ENCODE measurements around the gene ATP8B3.

ATP8B3 gene

DNA sequence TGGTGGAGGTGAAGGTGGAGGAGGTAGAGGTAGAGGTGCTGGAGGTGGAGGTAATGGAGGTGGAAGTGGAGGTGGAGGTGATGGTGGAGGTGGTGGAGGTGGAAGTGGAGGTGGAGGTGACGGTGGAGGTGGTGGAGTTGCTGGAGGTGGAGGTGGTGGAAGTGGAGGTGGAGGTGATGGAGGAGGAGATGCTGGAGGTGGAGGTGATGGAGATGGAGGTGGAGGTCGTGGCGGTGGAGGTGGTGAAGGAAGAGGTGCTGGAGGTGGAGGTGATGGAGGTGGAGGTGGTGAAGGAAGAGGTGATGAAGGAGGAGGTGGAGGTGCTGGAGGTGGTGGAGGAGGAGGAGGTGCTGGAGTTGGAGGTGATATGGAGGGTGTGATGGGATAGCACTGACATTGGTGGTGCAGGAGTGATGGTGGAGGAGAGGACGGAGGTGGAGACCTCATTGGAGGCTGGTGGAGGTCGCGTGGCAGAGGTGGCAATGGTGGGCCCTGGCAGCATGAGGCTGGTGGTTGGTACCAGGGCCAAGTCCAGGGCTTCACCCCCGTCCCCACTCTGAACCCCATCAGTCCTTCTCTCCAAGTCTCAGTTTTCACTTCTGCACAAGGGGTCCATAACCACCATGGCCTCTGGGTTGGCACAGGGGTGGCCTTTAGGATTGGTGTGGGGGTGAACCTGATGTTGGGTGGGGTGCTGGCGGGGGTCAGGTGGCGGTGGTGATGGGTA, 43.0 kb downstream of the ATP8B3 start (continued):
- TF ChIP-seq, protein P1, sequence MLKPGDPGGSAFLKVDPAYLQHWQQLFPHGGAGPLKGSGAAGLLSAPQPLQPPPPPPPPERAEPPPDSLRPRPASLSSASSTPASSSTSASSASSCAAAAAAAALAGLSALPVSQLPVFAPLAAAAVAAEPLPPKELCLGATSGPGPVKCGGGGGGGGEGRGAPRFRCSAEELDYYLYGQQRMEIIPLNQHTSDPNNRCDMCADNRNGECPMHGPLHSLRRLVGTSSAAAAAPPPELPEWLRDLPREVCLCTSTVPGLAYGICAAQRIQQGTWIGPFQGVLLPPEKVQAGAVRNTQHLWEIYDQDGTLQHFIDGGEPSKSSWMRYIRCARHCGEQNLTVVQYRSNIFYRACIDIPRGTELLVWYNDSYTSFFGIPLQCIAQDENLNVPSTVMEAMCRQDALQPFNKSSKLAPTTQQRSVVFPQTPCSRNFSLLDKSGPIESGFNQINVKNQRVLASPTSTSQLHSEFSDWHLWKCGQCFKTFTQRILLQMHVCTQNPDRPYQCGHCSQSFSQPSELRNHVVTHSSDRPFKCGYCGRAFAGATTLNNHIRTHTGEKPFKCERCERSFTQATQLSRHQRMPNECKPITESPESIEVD (tag by site-specific recombination; IDR thresholded peaks at IDR 0.05): no peak
- TF ChIP-seq ZNF266 (tag by site-specific recombination; IDR thresholded peaks at IDR 0.05; ENCODE audit: low read depth) (0 out of 2 replicates have a peak, but pooled peaks have one; percentile 21), ZEB2 (tag by site-specific recombination; IDR thresholded peaks at IDR 0.05) (peak; percentile 50), ZNF600 (tag by site-specific recombination; IDR thresholded peaks at IDR 0.05) (peak; percentile 60), ZNF248 (tag by site-specific recombination; IDR thresholded peaks at IDR 0.05) (peak; percentile 52; the same call in 1 of the 2 replicates), ELK4 (IDR thresholded peaks at IDR 0.05; ENCODE audit: borderline replicate concordance, low read depth, low read length) (no peak), ZNF148 (tag by site-specific recombination; IDR thresholded peaks at IDR 0.05; ENCODE audit: borderline replicate concordance) (peak; percentile 71), REPIN1 (tag by site-specific recombination; IDR thresholded peaks at IDR 0.05; ENCODE audit: low read depth) (no peak), ZNF133 (tag by site-specific recombination; IDR thresholded peaks at IDR 0.05) (no peak), EGR2 (tag by site-specific recombination; IDR thresholded peaks at IDR 0.05; ENCODE audit: low read depth) (peak; percentile 97), ZNF785 (tag by site-specific recombination; IDR thresholded peaks at IDR 0.05) (0 out of 2 replicates have a peak, but pooled peaks have one; percentile 25)
- TF ChIP-seq, protein P2, sequence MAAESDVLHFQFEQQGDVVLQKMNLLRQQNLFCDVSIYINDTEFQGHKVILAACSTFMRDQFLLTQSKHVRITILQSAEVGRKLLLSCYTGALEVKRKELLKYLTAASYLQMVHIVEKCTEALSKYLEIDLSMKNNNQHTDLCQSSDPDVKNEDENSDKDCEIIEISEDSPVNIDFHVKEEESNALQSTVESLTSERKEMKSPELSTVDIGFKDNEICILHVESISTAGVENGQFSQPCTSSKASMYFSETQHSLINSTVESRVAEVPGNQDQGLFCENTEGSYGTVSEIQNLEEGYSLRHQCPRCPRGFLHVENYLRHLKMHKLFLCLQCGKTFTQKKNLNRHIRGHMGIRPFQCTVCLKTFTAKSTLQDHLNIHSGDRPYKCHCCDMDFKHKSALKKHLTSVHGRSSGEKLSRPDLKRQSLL (tag by site-specific recombination; IDR thresholded peaks at IDR 0.05): peak; percentile 97; the same call in 1 of the 2 replicates

DNA sequence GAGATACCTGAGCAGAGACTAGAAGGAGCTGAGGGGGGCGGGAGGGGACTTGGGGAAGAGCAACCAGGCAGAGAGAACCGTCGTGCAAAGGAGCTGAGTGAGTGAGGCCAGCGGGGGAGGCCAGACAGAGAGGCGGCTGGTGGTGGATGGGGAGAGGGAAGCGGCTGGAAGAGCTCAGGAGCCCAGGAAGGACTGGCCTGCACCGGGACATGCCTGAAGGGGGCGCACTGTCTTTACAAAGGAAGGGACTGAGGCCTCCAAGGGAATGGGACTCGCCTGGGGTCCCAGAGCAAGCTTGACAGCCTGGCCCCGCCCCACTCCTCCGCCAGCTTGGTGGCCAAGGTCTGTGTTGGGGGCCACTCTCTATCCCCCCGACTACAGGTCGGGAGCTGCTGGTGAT, 43.8 kb downstream of the ATP8B3 start:
- Histone ChIP-seq H3K36me3 (ENCODE audit: control insufficient read depth in 2 of 2, insufficient read depth in 1 of 2, low read length in 2 of 2) (no peaks in the 10 kb centered on the region), H3K27ac (ENCODE audit: extremely low read depth, low read depth, low read length) (no peak overlapping the region), H3K4me3 (ENCODE audit: low read depth, low read length) (no peak overlapping the region), H3K4me1 (ENCODE audit: control insufficient read depth, insufficient read depth, low read length) (no peaks in the 10 kb centered on the region), H3K9me3 (ENCODE audit: control insufficient read depth, insufficient read depth, low read depth, low read length) (no peaks in the 10 kb centered on the region)
- ChIA-PET POLR2A (no interaction called here), CTCF (interaction anchor here (0.9 to 6.3 kb wide), 9 partner anchors 9 to 162 kb away, joined by 3 to 68 read pairs (median 6); no protein-coding TSS in a partner anchor)
- TF ChIP-seq ZNF654 (tag by site-specific recombination; IDR thresholded peaks at IDR 0.05; ENCODE audit: low read depth) (no peak), ZNF114 (tag by site-specific recombination; IDR thresholded peaks at IDR 0.05) (no peak), ZNF341 (tag by site-specific recombination; IDR thresholded peaks at IDR 0.05; ENCODE audit: low read depth) (peak; percentile 95), ZNF707 (tag by site-specific recombination; IDR thresholded peaks at IDR 0.05) (no peak), IKZF3 (tag by site-specific recombination; IDR thresholded peaks at IDR 0.05) (0 out of 2 replicates have a peak, but pooled peaks have one; percentile 37), ZNF596 (tag by site-specific recombination; IDR thresholded peaks at IDR 0.05) (no peak), ZNF274 (IDR thresholded peaks at IDR 0.05; ENCODE audit: low read length) (no peak), ZNF274 (tag by site-specific recombination; IDR thresholded peaks at IDR 0.05; ENCODE audit: borderline replicate concordance) (no peak), ZNF623 (tag by site-specific recombination; IDR thresholded peaks at IDR 0.05) (no peak), ZNF768 (tag by site-specific recombination; IDR thresholded peaks at IDR 0.05) (no peak)

Data from HEK293 (cell line).